ENCODE measurements around the gene UQCC3. TPM values are rescaled to one million over a fixed set of nuclear protein-coding genes. Genes with fewer than 3 reads are reported as not detected.
A peak's percentile ranks its signal among the peaks of the same experiment; 100 is the strongest.
"Not testable (repeated sequence)": the region's sequence is repeated elsewhere in the genome, so short reads cannot be mapped to it uniquely, and the experiment has no call there.

UQCC3 gene
- total RNA-seq, 2 experiments from 2014 or later = 7.2 to 9.0 TPM

GRCh38 chr11:62689421-62690183, 18.1 kb downstream of the UQCC3 start, which contains the start of gene LRRN4CL:
Gene LRRN4CL (minus strand): TSS chr11:62689530. CDS start chr11:62688508, 1,022 bp downstream.
- H3K27ac Mint-ChIP-seq = no peak within 1 kb of the TSS
- CTCF ChIA-PET = interaction anchor here (1.2 to 5.5 kb wide), 6 partner anchors 9 to 265 kb away, joined by 3 to 44 read pairs (median 4); partner anchors contain the start of genes TUT1 and UQCC3
- H3K4me3 Mint-ChIP-seq = no peak within 1 kb of the TSS
- H3K4me1 Mint-ChIP-seq = peaks cover under 1% of the 10 kb centered on the region
- peaks cover 10% of the 10 kb centered on the region for H3K27me3 Mint-ChIP-seq
- peaks cover 8% of the 10 kb centered on the region for H3K36me3 Mint-ChIP-seq
- no peaks in the 10 kb centered on the region for H3K9me3 Mint-ChIP-seq (ENCODE audit: low read depth)
- no peak for ATAC-seq
- DNase-seq = no peak

GRCh38 chr11:62693624-62694023, 22.2 kb downstream of the UQCC3 start:
- CTCF ChIA-PET = interaction anchor here (0.6 to 5.5 kb wide), 27 partner anchors 10 to 312 kb away, joined by 3 to 44 read pairs (median 5); partner anchors contain the start of genes C11orf98, CSKMT, EML3 and HNRNPUL2
- H3K9me3 Mint-ChIP-seq (ENCODE audit: low read depth); ATAC-seq; DNase-seq; H3K4me1 Mint-ChIP-seq; H3K27ac Mint-ChIP-seq; H3K4me3 Mint-ChIP-seq; H3K27me3 Mint-ChIP-seq; H3K36me3 Mint-ChIP-seq: not testable (repeated sequence)

DNA sequence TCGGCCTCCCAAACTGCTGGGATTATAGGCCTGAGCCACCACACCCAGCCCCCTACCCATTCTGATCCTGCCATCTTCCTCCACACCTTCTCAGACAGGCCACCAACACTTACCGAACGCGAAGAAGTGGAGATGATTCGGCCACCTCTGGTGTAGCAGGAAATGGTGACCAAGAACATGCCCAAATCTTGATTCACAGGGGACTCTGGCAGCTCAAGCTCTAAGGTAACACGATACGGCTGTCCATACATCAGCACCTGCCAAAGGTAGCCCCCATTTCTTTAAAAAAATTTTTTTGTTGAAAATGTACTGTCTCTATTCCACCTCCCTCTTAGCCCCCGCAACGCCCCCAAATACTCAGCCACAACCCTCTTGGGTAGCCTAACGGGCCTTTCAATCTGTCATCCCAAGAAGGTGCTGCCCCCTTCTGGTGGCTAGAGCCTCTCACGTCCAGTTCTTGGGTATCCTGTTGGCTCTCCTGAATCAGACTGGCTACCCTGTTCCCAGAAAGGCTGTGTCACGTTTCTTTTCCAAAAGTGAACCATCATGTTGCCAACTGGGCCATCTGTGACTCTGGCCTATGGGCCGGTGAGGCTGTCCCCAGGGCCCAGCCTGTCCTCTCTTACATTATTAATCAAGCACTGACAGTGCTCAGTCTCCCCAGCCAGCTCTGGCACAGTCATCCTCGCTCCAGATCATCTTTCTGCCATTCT, 23.1 kb downstream of the UQCC3 start:
- no peak overlapping the region for H3K4me3 Mint-ChIP-seq
- CTCF ChIA-PET = interaction anchor here (0.6 to 5.5 kb wide), 46 partner anchors 9 to 313 kb away, joined by 3 to 44 read pairs (median 4); partner anchors contain the start of genes BSCL2, C11orf98, CSKMT and EEF1G
- H3K27ac Mint-ChIP-seq = no peak overlapping the region
- ATAC-seq (peak; percentile 88), DNase-seq (peak; percentile 85)
- H3K27me3 Mint-ChIP-seq = no peaks in the 10 kb centered on the region
- no peaks in the 10 kb centered on the region for H3K9me3 Mint-ChIP-seq (ENCODE audit: low read depth)
- H3K4me1 Mint-ChIP-seq = peaks cover 5% of the 10 kb centered on the region
- peaks cover 6% of the 10 kb centered on the region for H3K36me3 Mint-ChIP-seq

GRCh38 chr11:62702246-62702645, 30.8 kb downstream of the UQCC3 start:
- H3K36me3 Mint-ChIP-seq = peaks cover 15% of the 10 kb centered on the region
- no peaks in the 10 kb centered on the region for H3K27me3 Mint-ChIP-seq
- H3K4me1 Mint-ChIP-seq = peaks cover 25% of the 10 kb centered on the region
- ATAC-seq (no peak), DNase-seq (no peak)
- peak overlapping the region; percentile 16 for H3K27ac Mint-ChIP-seq
- CTCF ChIA-PET = interaction anchor here (0.7 to 6.2 kb wide), 4 partner anchors 10 to 1163 kb away, joined by 3 to 44 read pairs (median 8); partner anchors contain the start of gene LRRN4CL
- no peaks in the 10 kb centered on the region for H3K9me3 Mint-ChIP-seq (ENCODE audit: low read depth)
- H3K4me3 Mint-ChIP-seq = no peak overlapping the region

DNA sequence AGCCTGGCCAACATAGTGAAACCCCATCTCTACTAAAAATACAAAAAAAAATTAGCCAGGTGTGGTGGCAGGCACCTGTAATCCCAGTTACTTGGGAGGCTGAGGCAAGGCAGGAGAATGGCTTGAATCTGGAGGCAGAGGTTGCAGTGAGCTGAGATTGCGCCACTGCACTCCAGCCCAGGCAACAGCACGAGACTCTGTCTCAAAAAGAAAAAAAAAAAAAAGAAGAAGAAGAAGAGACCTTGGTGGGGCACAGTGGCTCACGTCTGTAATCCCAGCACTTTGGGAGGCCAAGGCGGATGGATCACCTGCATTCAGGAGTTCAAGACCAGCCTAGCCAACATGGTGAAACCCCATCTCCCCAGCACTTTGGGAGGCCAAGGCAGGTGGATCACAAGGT, 32.4 kb downstream of the UQCC3 start:
- not testable (repeated sequence) for H3K9me3 Mint-ChIP-seq (ENCODE audit: low read depth); H3K4me3 Mint-ChIP-seq; DNase-seq; H3K27me3 Mint-ChIP-seq; H3K27ac Mint-ChIP-seq; ATAC-seq
- Mint-ChIP-seq H3K4me1 (peaks cover 40% of the 10 kb centered on the region), H3K36me3 (peaks cover 15% of the 10 kb centered on the region)
- CTCF ChIA-PET = interaction anchor here (1.1 to 6.2 kb wide), 3 partner anchors 12 to 279 kb away, joined by 3 to 44 read pairs (median 14); partner anchors contain the start of gene LRRN4CL

- no peak for DNase-seq
- no peaks in the 10 kb centered on the region for H3K9me3 Mint-ChIP-seq (ENCODE audit: low read depth)
- H3K27ac Mint-ChIP-seq = peak overlapping the region; percentile 74
- peaks cover 19% of the 10 kb centered on the region for H3K36me3 Mint-ChIP-seq
- H3K4me1 Mint-ChIP-seq = peaks cover 47% of the 10 kb centered on the region
- no peak for ATAC-seq
- CTCF ChIA-PET = interaction anchor here (0.8 to 6.2 kb wide), 10 partner anchors 10 to 312 kb away, joined by 3 to 44 read pairs (median 5); partner anchors contain the start of genes C11orf98, CSKMT, LRRN4CL and TMEM179B
- no peaks in the 10 kb centered on the region for H3K27me3 Mint-ChIP-seq
- H3K4me3 Mint-ChIP-seq = peak overlapping the region; percentile 88
These were observed 33.9 kb downstream of the UQCC3 start for GRCh38 chr11:62705413-62705812.

DNA sequence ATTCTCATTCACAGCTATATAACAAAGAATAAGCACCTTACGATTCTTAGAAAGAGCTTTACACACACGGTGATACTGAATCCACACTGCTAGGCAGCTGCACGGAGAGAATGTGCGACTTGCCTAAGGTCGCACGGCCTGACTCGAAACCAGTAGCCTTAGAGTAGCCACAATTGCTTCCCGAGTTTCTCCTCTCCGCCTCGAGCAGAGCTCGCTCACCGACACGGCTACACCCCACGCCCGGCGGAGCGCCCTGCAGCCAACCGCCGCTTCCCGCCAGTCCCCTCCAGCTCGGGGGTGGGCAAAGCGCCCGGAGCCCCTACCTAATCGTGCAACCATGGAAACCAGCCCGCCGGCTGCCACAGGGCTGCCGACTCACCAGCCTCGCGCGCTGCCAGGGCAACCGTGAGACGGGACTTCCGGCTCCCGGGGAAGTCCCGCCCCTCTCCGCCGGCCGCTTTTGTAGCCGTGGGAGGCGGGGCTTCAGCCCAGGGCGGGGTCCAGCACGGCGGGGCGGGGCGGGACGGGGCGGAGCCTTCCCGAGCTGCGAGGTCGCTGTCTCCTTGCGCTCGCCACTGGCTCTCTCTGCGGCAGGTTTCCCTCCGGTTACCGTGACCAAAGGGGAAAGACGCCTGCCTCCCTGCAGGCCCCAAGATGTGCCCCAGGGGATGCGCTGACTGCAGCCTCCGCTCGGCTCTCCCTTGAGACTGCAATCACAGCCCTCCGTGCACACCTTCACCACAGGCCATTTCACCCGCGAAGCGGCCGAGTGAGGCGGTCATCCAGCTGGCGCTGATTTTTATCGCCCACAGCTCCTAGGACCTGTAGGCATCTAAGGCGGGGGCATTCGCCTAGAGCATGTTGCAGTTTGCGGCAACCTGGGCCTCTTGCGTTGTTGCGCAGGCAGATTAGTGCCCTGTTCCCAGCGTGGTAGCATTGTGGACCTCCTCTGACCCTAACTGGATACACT, 34.7 kb downstream of the UQCC3 start:
- H3K9me3 Mint-ChIP-seq (ENCODE audit: low read depth) = no peaks in the 10 kb centered on the region
- H3K4me3 Mint-ChIP-seq = peak overlapping the region; percentile 88
- peak overlapping the region; percentile 74 for H3K27ac Mint-ChIP-seq
- peak; percentile 96 for DNase-seq
- no peaks in the 10 kb centered on the region for H3K27me3 Mint-ChIP-seq
- H3K36me3 Mint-ChIP-seq = peaks cover 20% of the 10 kb centered on the region
- CTCF ChIA-PET = interaction anchor here (0.6 to 6.2 kb wide), 15 partner anchors 9 to 313 kb away, joined by 3 to 44 read pairs (median 4); partner anchors contain the start of genes C11orf98, CSKMT, LRRN4CL and SLC3A2
- H3K4me1 Mint-ChIP-seq = peaks cover 51% of the 10 kb centered on the region
- ATAC-seq = peak; percentile 76

DNA sequence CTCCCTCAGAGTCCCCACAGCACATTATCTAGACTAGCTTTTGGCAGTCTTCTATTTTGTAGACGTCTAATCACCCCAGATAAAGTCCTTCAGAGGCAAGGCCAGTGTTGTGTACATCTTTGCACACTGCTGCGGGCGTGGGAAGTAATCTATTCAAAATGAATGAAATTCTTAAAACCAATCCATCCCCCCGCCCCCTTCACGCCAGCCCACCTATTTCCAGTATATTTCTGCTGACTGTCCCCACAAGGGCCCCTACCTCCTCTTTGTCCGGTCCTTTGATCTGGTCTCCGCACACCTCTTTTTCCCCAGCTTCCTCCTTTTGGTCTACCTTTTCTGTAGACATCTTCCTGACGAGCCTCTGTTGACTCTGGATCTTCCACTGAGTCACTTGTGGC, 35.4 kb downstream of the UQCC3 start:
- CTCF ChIA-PET = interaction anchor here (0.9 to 6.2 kb wide), 9 partner anchors 9 to 95 kb away, joined by 3 to 44 read pairs (median 4); partner anchors contain the start of genes LRRN4CL, TMEM179B and ZBTB3
- H3K27ac Mint-ChIP-seq = peak overlapping the region; percentile 73
- H3K36me3 Mint-ChIP-seq = peaks cover 18% of the 10 kb centered on the region

DNA sequence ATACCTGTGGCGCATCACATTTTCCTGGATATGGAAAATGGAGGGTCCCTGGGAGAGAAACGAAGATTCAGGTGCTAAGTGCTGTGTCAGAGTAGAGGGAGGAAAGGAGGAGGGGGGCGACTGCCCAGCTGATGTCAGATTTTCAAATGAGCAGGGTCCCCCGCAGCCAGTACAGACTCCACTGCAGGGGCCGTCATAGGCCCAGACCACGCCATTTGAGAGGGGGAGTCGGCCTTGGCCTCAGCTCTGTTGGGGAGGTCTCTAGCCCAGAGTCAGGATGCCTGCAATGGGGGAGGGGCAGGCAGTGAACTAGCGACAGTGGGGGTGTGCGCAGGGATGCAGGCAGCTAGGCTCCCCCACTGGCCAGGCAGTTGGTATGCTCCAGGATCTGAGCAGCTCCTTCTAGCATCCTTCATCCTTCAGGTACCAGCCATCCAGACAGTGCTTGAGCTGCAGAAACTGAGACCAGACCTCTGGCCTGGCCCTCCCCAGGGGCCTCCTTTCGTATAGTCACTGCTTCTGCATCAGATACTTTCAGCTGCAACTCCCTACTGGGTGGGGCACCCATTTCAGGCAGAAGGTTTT, 35.9 kb downstream of the UQCC3 start, which contains the start of the genes BSCL2 and GNG3:
TSS of gene BSCL2 (minus strand) at position 148 of the 585 bp plus-strand sequence. CDS start 229 bp downstream, outside the sequence.
TSS of gene GNG3 (plus strand) at position 400 of the 585 bp plus-strand sequence. CDS start 620 bp downstream, outside the sequence.
- H3K9me3 Mint-ChIP-seq (ENCODE audit: low read depth) = no peaks in the 10 kb centered on the region
- peak within 1 kb of the TSS; percentile 99 for H3K27ac Mint-ChIP-seq
- DNase-seq = peak; percentile 44
- H3K4me3 Mint-ChIP-seq = peak within 1 kb of the TSS; percentile 94
- peaks cover 18% of the 10 kb centered on the region for H3K36me3 Mint-ChIP-seq
- CTCF ChIA-PET = interaction anchor here (0.9 to 1.8 kb wide), 8 partner anchors 8 to 95 kb away, joined by 3 to 10 read pairs (median 3); partner anchors contain the start of genes EML3, TMEM179B and ZBTB3
- ATAC-seq = no peak
- H3K4me1 Mint-ChIP-seq = peaks cover 55% of the 10 kb centered on the region
- no peaks in the 10 kb centered on the region for H3K27me3 Mint-ChIP-seq

More for the DNA sequence above, 35.4 kb downstream of the UQCC3 start:
- H3K9me3 Mint-ChIP-seq (ENCODE audit: low read depth) = no peaks in the 10 kb centered on the region
- H3K4me3 Mint-ChIP-seq = peak overlapping the region; percentile 88
- ATAC-seq (no peak), DNase-seq (no peak)
- peaks cover 54% of the 10 kb centered on the region for H3K4me1 Mint-ChIP-seq
- no peaks in the 10 kb centered on the region for H3K27me3 Mint-ChIP-seq

DNA sequence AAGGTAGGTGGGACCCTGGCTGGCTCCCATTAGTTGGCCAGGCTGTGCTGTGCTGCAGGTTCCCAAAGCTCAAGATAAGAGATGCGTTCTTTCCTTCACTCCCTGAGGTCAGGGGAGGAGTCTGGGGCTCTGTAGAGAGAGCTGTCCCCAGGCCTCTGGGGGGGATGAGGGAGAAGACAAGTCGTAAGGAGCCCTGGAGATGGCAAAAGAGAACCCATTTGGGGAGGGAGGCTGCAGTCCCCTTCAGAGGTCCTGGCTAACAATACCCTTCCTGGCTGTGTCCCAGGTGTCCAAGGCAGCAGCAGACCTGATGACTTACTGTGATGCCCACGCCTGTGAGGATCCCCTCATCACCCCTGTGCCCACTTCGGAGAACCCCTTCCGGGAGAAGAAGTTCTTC, 36.9 kb downstream of the UQCC3 start:
- H3K9me3 Mint-ChIP-seq (ENCODE audit: low read depth) = no peaks in the 10 kb centered on the region
- no peaks in the 10 kb centered on the region for H3K27me3 Mint-ChIP-seq
- peak overlapping the region; percentile 99 for H3K27ac Mint-ChIP-seq
- H3K4me3 Mint-ChIP-seq = peak overlapping the region; percentile 94
- CTCF ChIA-PET = interaction anchor here (1.0 to 1.7 kb wide), 9 partner anchors 14 to 284 kb away, joined by 3 to 10 read pairs (median 3); partner anchors contain the start of genes EML3, MTA2, TMEM179B and TUT1
- peaks cover 22% of the 10 kb centered on the region for H3K36me3 Mint-ChIP-seq
- H3K4me1 Mint-ChIP-seq = peaks cover 62% of the 10 kb centered on the region
- ATAC-seq (no peak), DNase-seq (peak; percentile 43)

DNA sequence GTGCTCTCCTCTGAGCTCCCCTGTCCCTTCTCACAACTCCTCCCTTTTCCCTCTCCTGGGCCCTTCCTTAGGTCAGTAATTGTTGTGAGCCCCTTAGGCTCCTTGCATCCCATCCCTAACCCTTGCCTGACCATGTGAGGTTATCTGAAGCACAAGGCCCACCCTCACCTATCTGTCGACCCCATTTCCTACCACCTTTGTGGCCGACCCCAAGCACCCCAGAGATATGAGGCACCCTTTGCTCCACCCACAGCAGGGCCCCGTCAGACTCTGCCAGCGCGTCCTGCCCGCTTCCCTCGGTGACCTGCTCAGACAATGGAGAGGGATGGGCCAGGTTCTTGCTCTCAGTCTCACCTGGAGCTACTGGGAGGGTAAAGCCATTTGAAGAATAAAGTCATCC, 37.3 kb downstream of the UQCC3 start:
- ATAC-seq = peak; percentile 23
- peaks cover 66% of the 10 kb centered on the region for H3K4me1 Mint-ChIP-seq
- H3K36me3 Mint-ChIP-seq = peaks cover 26% of the 10 kb centered on the region

More for the DNA sequence above, 37.3 kb downstream of the UQCC3 start:
- Mint-ChIP-seq H3K9me3 (ENCODE audit: low read depth) (no peaks in the 10 kb centered on the region), H3K27me3 (no peaks in the 10 kb centered on the region), H3K27ac (peak overlapping the region; percentile 99), H3K4me3 (peak overlapping the region; percentile 94)
- DNase-seq = peak; percentile 77
- CTCF ChIA-PET = interaction anchor here (0.9 to 3.0 kb wide), 9 partner anchors 10 to 284 kb away, joined by 3 to 10 read pairs (median 5); partner anchors contain the start of genes HNRNPUL2, MTA2, TMEM179B and TUT1
